IPS-15b (cell line): ENCODE results near the gene ARAP1.

Source experiments
- H3K27me3 ChIP-seq: one replicate; pipeline ENCODE4 v1.6.1; 2013; ENCODE audit warnings: low read length; ENCODE audit not compliant: control insufficient read depth, insufficient read depth
- H3K36me3 ChIP-seq: one replicate; pipeline ENCODE4 v1.6.1; 2013; ENCODE audit warnings: low read length; ENCODE audit not compliant: control insufficient read depth, insufficient read depth
- H3K4me1 ChIP-seq: one replicate; pipeline ENCODE4 v1.6.1; 2013; ENCODE audit warnings: mild to moderate bottlenecking, low read length; ENCODE audit not compliant: control insufficient read depth, insufficient read depth
- H3K4me3 ChIP-seq: one replicate; pipeline ENCODE4 v1.5.1; 2013; ENCODE audit warnings: low read depth, low read length
- H3K9ac ChIP-seq: one replicate; pipeline ENCODE4 v1.6.1; 2013; ENCODE audit warnings: low read depth, mild to moderate bottlenecking, low read length
- H3K9me3 ChIP-seq: one replicate; pipeline ENCODE4 v1.6.1; 2013; ENCODE audit warnings: mild to moderate bottlenecking, low read length; ENCODE audit not compliant: control insufficient read depth, insufficient read depth

The ARAP1 gene

DNA sequence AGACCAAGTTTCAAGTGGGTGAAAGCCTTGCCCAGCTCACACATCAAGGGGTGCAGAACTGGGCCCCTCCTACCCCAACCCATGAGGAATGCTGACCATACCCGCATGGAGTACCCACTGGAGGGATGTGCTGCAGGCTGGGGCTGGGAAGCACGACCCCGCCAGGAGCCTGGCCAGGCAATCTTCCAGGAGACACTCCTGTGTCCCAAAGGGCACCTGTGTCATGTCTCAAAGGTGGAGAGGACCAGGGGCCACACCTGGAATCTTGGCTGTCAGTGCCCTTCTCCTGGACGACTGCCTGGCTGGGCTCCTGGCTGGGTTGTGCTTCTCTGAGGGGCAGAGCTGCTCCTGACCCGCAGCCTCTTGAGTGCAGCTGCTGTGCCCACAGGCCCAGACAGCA lies 6.7 kb downstream of the ARAP1 start:
- peaks cover 2% of the 10 kb centered on the region for H3K36me3 ChIP-seq
- no peaks in the 10 kb centered on the region for H3K27me3 ChIP-seq
- no peak overlapping the region for H3K9ac ChIP-seq
- H3K4me3 ChIP-seq = no peak overlapping the region
- H3K9me3 ChIP-seq = no peaks in the 10 kb centered on the region
- H3K4me1 ChIP-seq = peaks cover 5% of the 10 kb centered on the region

DNA sequence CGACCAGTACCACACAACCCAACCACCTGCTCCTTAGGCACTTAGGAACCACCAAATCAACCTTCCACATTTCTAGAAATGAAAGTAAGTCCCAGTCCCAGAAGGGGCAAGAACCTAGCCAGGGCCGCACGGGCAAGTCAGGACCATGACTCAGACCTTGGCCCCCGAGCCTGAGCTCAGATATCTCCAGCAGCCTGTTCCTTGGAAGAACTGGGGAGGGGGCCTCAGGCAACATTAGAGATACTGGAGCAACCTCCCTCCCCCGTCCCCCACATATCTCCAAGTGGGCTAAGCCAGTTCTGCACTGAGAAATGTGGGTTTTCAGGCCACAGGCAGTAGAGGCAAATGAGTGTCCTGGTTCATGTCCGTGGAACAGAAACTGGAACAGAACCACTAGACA lies 7.7 kb downstream of the ARAP1 start:
- Histone ChIP-seq H3K36me3 (peaks cover 2% of the 10 kb centered on the region), H3K27me3 (no peaks in the 10 kb centered on the region), H3K4me1 (peaks cover 5% of the 10 kb centered on the region), H3K9ac (no peak overlapping the region), H3K9me3 (no peaks in the 10 kb centered on the region), H3K4me3 (no peak overlapping the region)

DNA sequence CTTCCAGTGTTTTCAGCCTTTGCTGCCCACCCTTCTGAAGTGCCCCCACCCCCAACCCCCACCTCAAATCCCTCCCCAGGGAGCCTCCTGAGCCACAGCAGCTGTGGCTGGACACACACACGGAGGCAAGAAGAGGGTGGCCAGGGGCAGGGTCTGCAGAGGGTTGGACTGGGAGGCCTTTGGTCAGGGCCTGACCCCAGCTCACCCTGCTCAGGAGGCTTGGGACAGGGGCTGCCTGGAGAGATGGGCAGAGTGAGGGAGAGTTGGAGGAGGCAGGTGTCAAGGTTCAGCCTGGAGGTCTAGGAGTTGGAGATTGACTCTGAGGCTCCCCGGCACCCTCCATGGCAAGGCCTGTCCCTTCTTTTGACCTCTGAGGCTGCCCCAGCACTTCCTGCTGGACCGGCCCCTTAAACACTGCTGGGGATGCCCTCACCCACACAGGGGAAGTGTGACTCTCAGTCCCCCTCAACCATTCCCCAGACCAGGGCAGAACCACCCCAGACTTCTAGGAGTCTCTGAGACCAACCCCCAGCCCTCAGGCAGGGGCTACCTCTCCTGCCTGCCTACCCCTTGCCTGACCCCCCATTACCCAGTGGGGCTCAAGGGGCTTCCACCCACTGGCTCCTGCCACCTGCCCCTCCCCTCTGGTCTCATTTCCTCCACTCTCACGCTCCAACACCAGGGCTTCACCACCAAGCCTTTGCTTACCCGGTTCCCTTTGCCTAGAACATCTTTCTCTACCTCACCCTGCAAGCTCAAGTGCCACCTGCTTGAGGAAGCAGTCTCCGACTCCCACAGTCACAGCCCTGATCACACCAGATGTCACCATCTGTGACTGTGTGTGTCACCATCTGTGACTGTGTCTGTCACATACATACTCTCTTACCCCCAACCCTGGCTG lies 8.6 kb downstream of the ARAP1 start:
- H3K9me3 ChIP-seq = no peaks in the 10 kb centered on the region
- peaks cover 2% of the 10 kb centered on the region for H3K36me3 ChIP-seq
- H3K4me1 ChIP-seq = peaks cover 5% of the 10 kb centered on the region
- H3K27me3 ChIP-seq = no peaks in the 10 kb centered on the region
- H3K9ac ChIP-seq = no peak overlapping the region
- H3K4me3 ChIP-seq = no peak overlapping the region

DNA sequence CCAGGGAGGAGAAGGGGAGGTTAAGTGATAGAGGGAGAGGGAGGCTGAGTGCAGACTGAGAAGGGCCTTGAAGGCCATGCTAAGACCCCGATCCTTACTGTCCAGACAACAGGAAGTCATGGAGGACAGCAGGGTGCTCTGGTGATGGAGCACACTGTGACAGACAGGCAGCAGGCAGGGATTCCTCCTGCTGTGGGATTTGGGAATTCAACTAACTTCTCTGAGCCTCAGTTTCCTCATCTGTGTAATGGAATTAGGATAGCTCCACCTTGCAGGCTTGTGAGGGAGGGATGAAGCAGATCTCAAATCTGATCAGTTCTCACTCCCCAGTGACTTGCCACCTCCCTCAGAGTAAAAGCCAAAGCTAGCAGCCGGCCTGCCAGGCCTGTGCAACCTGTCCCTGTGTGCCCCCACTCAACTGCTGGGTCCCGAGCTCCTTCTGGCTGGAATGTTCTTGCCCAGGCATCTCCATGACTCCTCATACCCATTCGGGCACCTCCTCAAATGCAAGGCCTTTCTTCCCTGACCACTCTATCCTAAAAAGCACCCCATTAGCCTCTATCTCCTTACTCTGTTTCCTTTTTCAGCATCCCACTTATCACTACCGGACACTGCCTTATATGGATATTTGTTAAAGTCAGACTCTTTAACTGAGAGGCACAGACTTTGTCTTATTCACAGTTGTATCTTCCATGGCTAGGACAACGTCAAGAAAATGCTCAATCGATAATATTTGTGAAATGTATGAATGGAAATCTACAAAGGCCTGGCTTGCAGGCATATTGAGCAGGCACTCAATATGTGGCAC lies 9.5 kb downstream of the ARAP1 start:
- H3K9ac ChIP-seq = no peak overlapping the region

DNA sequence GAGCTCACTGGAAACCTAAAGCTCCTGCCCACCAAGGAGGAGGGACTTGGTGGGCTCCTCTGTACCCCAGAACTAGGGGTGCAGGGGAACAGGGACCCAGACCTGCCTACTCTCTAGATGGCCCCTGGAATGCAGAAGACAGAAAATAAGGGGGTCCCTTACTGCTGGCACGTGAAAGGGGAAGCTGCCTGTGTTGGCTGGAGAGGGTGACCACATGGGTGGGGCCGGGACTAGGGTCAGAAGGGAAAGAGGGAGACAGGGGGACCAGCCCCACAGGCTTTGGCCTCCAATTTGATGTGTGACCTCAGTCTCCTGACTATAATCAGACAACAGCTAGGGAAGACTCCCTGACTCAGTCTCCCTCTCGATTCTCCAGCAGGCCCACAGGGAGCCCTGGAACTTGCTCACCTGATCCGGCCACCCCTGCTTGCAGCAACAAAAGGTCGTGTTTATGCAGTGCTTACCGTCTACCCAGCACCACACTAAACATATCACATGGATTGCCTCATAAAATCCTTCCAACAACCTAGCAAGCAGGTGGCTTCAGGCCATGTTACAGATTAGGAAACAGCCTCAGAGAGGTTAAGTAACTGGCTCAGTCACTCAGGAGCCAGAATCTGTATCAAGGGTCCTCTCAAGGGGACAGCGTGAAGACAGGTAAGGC lies 10.2 kb downstream of the ARAP1 start:
- Histone ChIP-seq H3K4me3 (no peak overlapping the region), H3K27me3 (no peaks in the 10 kb centered on the region), H3K36me3 (peaks cover 5% of the 10 kb centered on the region), H3K9me3 (no peaks in the 10 kb centered on the region), H3K4me1 (peaks cover 5% of the 10 kb centered on the region), H3K9ac (peak overlapping the region; percentile 24)

More for the DNA sequence above, 9.5 kb downstream of the ARAP1 start:
- Histone ChIP-seq H3K27me3 (no peaks in the 10 kb centered on the region), H3K9me3 (no peaks in the 10 kb centered on the region), H3K4me1 (peaks cover 5% of the 10 kb centered on the region), H3K4me3 (no peak overlapping the region), H3K36me3 (peaks cover 2% of the 10 kb centered on the region)

DNA sequence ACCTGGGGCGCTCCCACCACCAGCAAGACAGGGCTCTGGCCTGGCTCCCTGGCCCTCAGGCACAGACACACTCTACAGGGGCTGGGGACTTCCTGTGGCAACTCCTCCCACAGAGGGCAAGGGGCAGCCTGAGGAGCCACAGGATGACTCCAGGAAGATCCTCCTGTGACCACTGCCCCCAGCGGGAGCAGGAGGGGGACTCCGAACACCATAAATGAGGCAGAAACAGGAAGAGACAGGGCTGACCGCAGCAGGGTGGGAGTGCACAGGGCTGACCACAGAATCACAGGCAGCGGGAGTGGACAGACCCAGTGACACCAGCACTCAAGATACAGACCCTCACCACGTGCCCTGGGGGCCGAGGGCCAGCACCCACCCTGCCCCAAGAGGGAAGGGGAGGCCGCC lies 10.8 kb downstream of the ARAP1 start:
- Histone ChIP-seq H3K36me3 (peaks cover 5% of the 10 kb centered on the region), H3K9ac (peak overlapping the region; percentile 47), H3K4me3 (no peak overlapping the region), H3K27me3 (no peaks in the 10 kb centered on the region), H3K4me1 (peaks cover 5% of the 10 kb centered on the region), H3K9me3 (no peaks in the 10 kb centered on the region)

DNA sequence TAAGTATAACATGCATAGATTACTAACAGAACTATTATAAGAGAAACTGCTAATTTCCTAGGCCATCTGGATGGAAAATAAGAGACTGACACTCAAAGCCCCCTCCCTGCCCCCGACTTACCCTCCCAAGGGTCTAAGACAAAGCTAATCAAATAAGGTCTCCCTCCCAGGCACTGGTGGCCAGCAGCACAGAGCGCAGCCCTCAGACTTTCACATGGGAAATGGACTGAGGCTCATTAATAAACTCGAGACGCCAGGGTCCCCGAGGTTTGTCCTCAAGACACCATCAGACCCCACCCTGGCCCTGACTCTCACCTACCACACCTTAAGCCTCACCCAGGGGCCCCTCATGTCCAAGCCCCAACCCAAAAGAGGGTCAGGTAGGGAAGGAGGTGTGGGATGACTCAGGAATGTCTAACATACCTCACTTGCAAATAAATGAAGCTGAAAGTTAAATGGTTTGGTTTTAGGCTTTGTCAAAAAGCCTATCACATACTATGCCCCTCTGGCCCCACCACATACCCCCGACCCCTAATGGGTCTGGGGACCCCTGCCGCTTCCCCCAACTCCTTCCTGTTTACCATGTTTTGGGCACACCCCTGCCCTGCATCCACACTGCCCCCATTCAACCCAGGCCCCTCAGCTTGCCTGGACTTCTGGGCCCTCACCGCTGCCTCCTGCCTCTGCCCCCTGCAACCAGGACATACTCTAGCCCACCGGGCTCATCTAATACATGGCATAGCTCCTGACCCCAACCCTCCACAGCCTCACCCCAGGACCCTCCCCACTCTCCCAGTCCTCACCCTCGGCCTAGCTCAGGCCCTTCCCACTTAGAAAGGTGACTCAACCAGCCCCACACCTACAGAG lies 11.4 kb downstream of the ARAP1 start:
- Histone ChIP-seq H3K36me3 (peaks cover 5% of the 10 kb centered on the region), H3K27me3 (no peaks in the 10 kb centered on the region), H3K4me3 (no peak overlapping the region), H3K4me1 (peaks cover 5% of the 10 kb centered on the region), H3K9me3 (no peaks in the 10 kb centered on the region), H3K9ac (peak overlapping the region; percentile 47)

DNA sequence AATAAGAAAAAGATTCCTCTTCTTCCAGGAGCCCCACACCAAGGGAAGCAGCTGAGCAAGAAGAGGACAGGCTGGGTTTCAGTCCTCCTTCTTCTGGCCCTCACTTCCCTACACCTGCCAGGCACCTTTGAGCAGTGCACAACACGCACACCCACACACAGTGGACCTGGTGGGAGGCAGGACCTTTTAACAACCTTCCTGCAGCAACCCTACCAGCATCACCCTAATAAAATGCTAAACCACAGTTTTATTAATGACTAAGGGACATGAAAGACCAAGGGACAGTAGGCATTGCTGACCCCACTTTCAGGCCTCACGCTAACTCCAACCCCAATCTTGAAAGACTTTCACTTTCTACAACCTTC lies 12.2 kb downstream of the ARAP1 start:
- Histone ChIP-seq H3K4me3 (no peak overlapping the region), H3K9ac (no peak overlapping the region), H3K36me3 (peaks cover 5% of the 10 kb centered on the region), H3K4me1 (peaks cover 5% of the 10 kb centered on the region), H3K27me3 (no peaks in the 10 kb centered on the region), H3K9me3 (no peaks in the 10 kb centered on the region)

DNA sequence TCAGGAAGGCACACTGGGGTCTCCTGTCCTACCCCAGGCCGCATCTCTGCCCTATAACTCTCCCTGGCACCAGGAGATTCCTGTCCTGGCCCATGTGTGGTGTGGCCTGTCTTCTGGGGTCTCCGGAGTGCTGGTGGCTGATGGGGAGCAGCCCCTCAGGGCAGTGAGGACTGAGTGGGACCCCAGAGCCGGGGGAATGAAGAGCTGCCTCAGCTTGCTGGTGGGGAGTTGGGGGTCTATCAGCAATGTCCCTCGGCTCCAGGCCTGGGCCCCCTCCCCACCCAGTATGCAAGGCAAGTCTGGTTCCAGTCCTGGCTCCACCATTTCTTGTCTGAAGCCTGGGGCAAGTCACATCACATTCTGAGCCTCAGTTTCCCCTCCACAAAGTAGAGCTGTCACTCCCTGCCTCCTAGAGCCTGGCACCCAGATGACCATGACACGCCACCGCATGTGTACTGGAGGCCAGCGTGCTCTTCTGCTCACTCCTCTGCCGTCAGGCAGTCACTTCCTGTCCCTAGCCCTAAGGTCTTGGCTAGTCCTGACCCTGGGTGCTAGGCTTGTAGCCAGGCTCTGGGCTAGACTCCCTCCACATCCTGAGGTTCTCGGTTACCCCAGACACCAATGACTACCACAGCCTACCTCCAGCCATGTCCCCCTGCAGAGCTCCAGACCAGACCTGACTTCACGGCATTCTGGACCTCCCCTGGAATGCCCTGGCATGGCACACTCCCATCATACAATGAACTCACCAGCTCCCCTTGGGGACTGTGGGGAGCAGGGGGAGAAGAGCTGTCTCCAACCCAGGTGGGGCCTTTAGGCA lies 12.8 kb downstream of the ARAP1 start:
- Histone ChIP-seq H3K9me3 (no peaks in the 10 kb centered on the region), H3K9ac (no peak overlapping the region), H3K36me3 (peaks cover 2% of the 10 kb centered on the region), H3K27me3 (no peaks in the 10 kb centered on the region), H3K4me3 (no peak overlapping the region), H3K4me1 (peaks cover 5% of the 10 kb centered on the region)

DNA sequence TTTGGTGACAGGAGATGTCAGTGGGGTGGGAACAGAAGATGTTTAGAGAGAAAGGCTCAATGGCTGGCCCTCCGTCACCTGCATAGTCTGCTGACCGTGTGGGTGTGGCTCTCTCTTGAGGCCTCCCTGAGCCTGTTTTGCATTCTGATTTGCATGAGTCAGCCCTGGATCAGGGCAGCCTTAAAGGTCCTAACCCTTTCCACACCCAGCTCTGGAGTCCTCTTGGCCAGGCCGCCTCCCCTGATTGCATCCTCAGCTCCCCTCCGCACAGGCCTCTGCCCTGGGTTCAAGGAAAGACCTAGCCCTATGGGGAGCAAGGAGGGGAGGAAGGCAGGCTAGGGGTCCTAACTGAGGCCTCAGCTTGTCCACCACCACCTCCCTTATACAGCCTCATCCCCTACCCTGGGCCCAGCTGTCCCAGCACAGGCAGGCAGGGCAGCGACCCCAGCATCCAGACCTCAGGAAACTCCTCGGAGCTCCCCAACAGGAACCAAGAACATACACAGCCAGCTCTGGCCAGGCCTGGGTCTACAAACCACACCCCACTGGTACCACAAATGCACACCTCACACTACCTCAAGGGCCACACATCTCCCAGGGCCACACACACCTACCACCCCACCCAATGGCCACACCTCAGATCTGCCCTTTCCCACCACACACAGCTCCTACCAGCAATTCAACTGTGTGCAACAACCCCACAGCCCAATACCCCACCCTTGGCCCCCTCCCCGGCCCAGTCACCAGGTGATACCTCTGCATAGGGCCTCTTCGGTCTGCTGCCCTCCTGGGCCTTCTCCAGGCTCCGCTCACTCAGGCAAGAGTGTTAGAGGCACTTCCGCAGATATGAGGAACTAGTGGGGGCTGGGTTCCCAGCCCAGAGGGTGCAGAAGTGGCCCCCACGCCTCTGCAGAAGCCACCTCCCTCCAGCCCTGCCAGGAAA lies 13.7 kb downstream of the ARAP1 start:
- Histone ChIP-seq H3K27me3 (no peaks in the 10 kb centered on the region), H3K4me3 (no peak overlapping the region), H3K9me3 (no peaks in the 10 kb centered on the region), H3K4me1 (peaks cover 5% of the 10 kb centered on the region), H3K36me3 (peaks cover 2% of the 10 kb centered on the region), H3K9ac (no peak overlapping the region)
